ENCODE data around the gene AIPL1. TPM values are rescaled to one million over a fixed set of nuclear protein-coding genes. Genes with fewer than 3 reads are reported as not detected.

Gene AIPL1
- total and polyA plus RNA-seq, 2 donors (not counting 1 experiment from before 2014, with no cell fraction given) = not detected

GRCh38 chr17:6429266-6429665, 5.7 kb downstream of the AIPL1 start:
- intact Hi-C loops (cut with micrococcal nuclease) = no loop called here
- CTCF ChIA-PET = no interaction called here
- Mint-ChIP-seq H3K4me1 (peaks cover 13% of the 10 kb centered on the region), H3K27ac (no peak overlapping the region), H3K4me3 (no peak overlapping the region), H3K9me3 (ENCODE audit: insufficient read depth) (peaks cover 6% of the 10 kb centered on the region), H3K27me3 (peaks cover 4% of the 10 kb centered on the region)
- Histone ChIP-seq H3K36me3 (replicated peaks in 1 of 2; ENCODE audit: control extremely low read depth in 1 of 2, control insufficient read depth in 1 of 2, extremely low read depth in 1 of 2, insufficient read depth in 2 of 2, low read length in 1 of 2) (no peaks in the 10 kb centered on the region), H2AFZ (ENCODE audit: insufficient read depth, low read depth, low read length, poor library complexity, severe bottlenecking) (no peak overlapping the region), H3K4me3 (ENCODE audit: control extremely low read depth in 1 of 5, extremely low read depth in 1 of 5, insufficient read depth in 1 of 5, low read depth in 2 of 5, low read length in 4 of 5) (no peak overlapping the region), H3K27me3 (replicated peaks in 1 of 4; ENCODE audit: control extremely low read depth in 1 of 4, control insufficient read depth in 3 of 4, insufficient read depth in 4 of 4, low read length in 3 of 4) (peaks cover 0 to 6% (median 0%) of the 10 kb centered on the region in 4 experiments), H3K9ac (ENCODE audit: low read length) (no peak overlapping the region), H3K79me2 (ENCODE audit: control insufficient read depth, insufficient read depth, low read length) (no peaks in the 10 kb centered on the region), H3K9me3 (ENCODE audit: control extremely low read depth in 1 of 3, control insufficient read depth in 2 of 3, insufficient read depth in 1 of 3, low read length in 2 of 3) (peaks cover 4 to 18% (median 6%) of the 10 kb centered on the region in 3 donors), H3K4me2 (replicated peaks; ENCODE audit: low read depth, low read length, poor library complexity, severe bottlenecking) (no peak overlapping the region), H4K20me1 (ENCODE audit: control insufficient read depth, insufficient read depth, low read length, poor library complexity, severe bottlenecking) (no peaks in the 10 kb centered on the region), H3K27ac (ENCODE audit: low read length in 2 of 2) (no peak overlapping the region), H3K4me1 (ENCODE audit: control insufficient read depth in 2 of 2, insufficient read depth in 2 of 2, low read length in 2 of 2) (peaks cover 9 to 13% of the 10 kb centered on the region in 2 donors)
- POLR2A ChIA-PET = no interaction called here
- ATAC-seq (ENCODE audit: low read depth) (no peak), DNase-seq (no peak)
- TF ChIP-seq CTCF (IDR thresholded peaks at IDR 0.05) = no peak
- TF ChIP-seq EZH2 (IDR thresholded peaks at IDR 0.05; ENCODE audit: borderline replicate concordance, insufficient read depth, low read depth, low read length, poor library complexity, severe bottlenecking) = no peak
- 94% methylated on average over 7 of the region's 7 CpGs for WGBS (ENCODE audit: insufficient coverage)

GRCh38 chr17:6428207-6428965, 6.5 kb downstream of the AIPL1 start:
- TF ChIP-seq EZH2 (IDR thresholded peaks at IDR 0.05; ENCODE audit: borderline replicate concordance, insufficient read depth, low read depth, low read length, poor library complexity, severe bottlenecking) = no peak
- TF ChIP-seq CTCF (IDR thresholded peaks at IDR 0.05) = no peak
- Histone ChIP-seq H3K36me3 (replicated peaks in 1 of 2; ENCODE audit: control extremely low read depth in 1 of 2, control insufficient read depth in 1 of 2, extremely low read depth in 1 of 2, insufficient read depth in 2 of 2, low read length in 1 of 2) (no peaks in the 10 kb centered on the region), H2AFZ (ENCODE audit: insufficient read depth, low read depth, low read length, poor library complexity, severe bottlenecking) (no peak overlapping the region), H3K9ac (ENCODE audit: low read length) (no peak overlapping the region), H3K4me3 (ENCODE audit: control extremely low read depth in 1 of 5, extremely low read depth in 1 of 5, insufficient read depth in 1 of 5, low read depth in 2 of 5, low read length in 4 of 5) (no peak overlapping the region), H4K20me1 (ENCODE audit: control insufficient read depth, insufficient read depth, low read length, poor library complexity, severe bottlenecking) (no peaks in the 10 kb centered on the region), H3K9me3 (ENCODE audit: control extremely low read depth in 1 of 3, control insufficient read depth in 2 of 3, insufficient read depth in 1 of 3, low read length in 2 of 3) (peaks cover 4 to 18% (median 6%) of the 10 kb centered on the region in 3 donors), H3K79me2 (ENCODE audit: control insufficient read depth, insufficient read depth, low read length) (no peaks in the 10 kb centered on the region), H3K4me1 (ENCODE audit: control insufficient read depth in 2 of 2, insufficient read depth in 2 of 2, low read length in 2 of 2) (peaks cover 9 to 13% of the 10 kb centered on the region in 2 donors), H3K4me2 (replicated peaks; ENCODE audit: low read depth, low read length, poor library complexity, severe bottlenecking) (no peak overlapping the region), H3K27me3 (replicated peaks in 1 of 4; ENCODE audit: control extremely low read depth in 1 of 4, control insufficient read depth in 3 of 4, insufficient read depth in 4 of 4, low read length in 3 of 4) (peaks cover 0 to 6% (median 0%) of the 10 kb centered on the region in 4 experiments), H3K27ac (ENCODE audit: low read length in 2 of 2) (no peak overlapping the region)
- Mint-ChIP-seq H3K4me3 (peak overlapping the region; percentile 13), H3K27ac (no peak overlapping the region), H3K27me3 (peaks cover 8% of the 10 kb centered on the region), H3K9me3 (ENCODE audit: insufficient read depth) (peaks cover 6% of the 10 kb centered on the region), H3K4me1 (peaks cover 13% of the 10 kb centered on the region)
- ChIA-PET CTCF (interaction anchor here (5.8 kb wide), 1 partner anchor 840 kb away, joined by 24 read pairs; no protein-coding TSS in a partner anchor), POLR2A (no interaction called here)
- ATAC-seq (ENCODE audit: low read depth) = no peak
- intact Hi-C loops (cut with micrococcal nuclease) = no loop called here
- no peak for DNase-seq
- WGBS (ENCODE audit: insufficient coverage) = 92% methylated on average over 16 of the region's 17 CpGs
